Inferior parietal cortex (tissue), 1 donor: ENCODE data around the gene PARK7.

ENCODE experiments used
- DNase-seq: peaks from one replicate; pipeline ENCODE4 v3.0.0-alpha.2; 2016; ENCODE audit errors: extremely low spot score

The PARK7 gene

GRCh38 chr1:8010080-8010664 lies 48.7 kb downstream of the PARK7 start:
- DNase-seq: no peak

- no peak for DNase-seq
Observed at GRCh38 chr1:8011016-8011415, 49.5 kb downstream of the PARK7 start.

- DNase-seq: no peak
Observed at GRCh38 chr1:8011923-8012858, 50.7 kb downstream of the PARK7 start.

- no peak for DNase-seq
Observed at GRCh38 chr1:8012955-8013354, 51.4 kb downstream of the PARK7 start.

GRCh38 chr1:8013399-8013798 lies 51.9 kb downstream of the PARK7 start:
- DNase-seq: no peak

GRCh38 chr1:8013800-8014199 lies 52.3 kb downstream of the PARK7 start:
- peak; percentile 23 for DNase-seq

- no peak for DNase-seq
Observed at GRCh38 chr1:8014381-8014988, 53.0 kb downstream of the PARK7 start.

GRCh38 chr1:8015036-8015808 lies 53.7 kb downstream of the PARK7 start:
- peak; percentile 94 for DNase-seq

- DNase-seq: peak; percentile 29
Observed at GRCh38 chr1:8015809-8016165, 54.3 kb downstream of the PARK7 start.

- DNase-seq: peak; percentile 4
Observed at GRCh38 chr1:8016210-8016894, 54.8 kb downstream of the PARK7 start.

- no peak for DNase-seq
Observed at GRCh38 chr1:8016895-8017241, 55.4 kb downstream of the PARK7 start.

GRCh38 chr1:8017495-8018197 lies 56.1 kb downstream of the PARK7 start:
- DNase-seq: peak; percentile 65

GRCh38 chr1:8018492-8019228 lies 57.1 kb downstream of the PARK7 start:
- DNase-seq: peak; percentile 7

GRCh38 chr1:8019229-8019620 lies 57.7 kb downstream of the PARK7 start:
- DNase-seq: no peak

GRCh38 chr1:8020032-8020431 lies 58.5 kb downstream of the PARK7 start:
- no peak for DNase-seq

- no peak for DNase-seq
Observed at GRCh38 chr1:8021676-8022266, 60.3 kb downstream of the PARK7 start.

GRCh38 chr1:8022395-8023286 lies 61.1 kb downstream of the PARK7 start:
- DNase-seq: no peak

GRCh38 chr1:8023287-8023994 lies 61.9 kb downstream of the PARK7 start:
- no peak for DNase-seq
